ENCODE results near the gene SBF2.

SBF2 gene

GRCh38 chr11:9771071-9771511, 522.9 kb downstream of the SBF2 start:
- no peak for TF ChIP-seq CTCF (IDR thresholded peaks at IDR 0.05; ENCODE audit: low read depth, low read length)
- H3K4me3 ChIP-seq (ENCODE audit: low read depth, low read length) = no peak overlapping the region

GRCh38 chr11:9769621-9770020, 524.4 kb downstream of the SBF2 start:
- TF ChIP-seq CTCF (IDR thresholded peaks at IDR 0.05; ENCODE audit: low read depth, low read length) = no peak
- H3K4me3 ChIP-seq (ENCODE audit: low read depth, low read length) = no peak overlapping the region

- no peak for TF ChIP-seq CTCF (IDR thresholded peaks at IDR 0.05; ENCODE audit: low read depth, low read length)
- H3K4me3 ChIP-seq (ENCODE audit: low read depth, low read length) = no peak overlapping the region
Observed at GRCh38 chr11:9765320-9766101, 528.5 kb downstream of the SBF2 start.

DNA sequence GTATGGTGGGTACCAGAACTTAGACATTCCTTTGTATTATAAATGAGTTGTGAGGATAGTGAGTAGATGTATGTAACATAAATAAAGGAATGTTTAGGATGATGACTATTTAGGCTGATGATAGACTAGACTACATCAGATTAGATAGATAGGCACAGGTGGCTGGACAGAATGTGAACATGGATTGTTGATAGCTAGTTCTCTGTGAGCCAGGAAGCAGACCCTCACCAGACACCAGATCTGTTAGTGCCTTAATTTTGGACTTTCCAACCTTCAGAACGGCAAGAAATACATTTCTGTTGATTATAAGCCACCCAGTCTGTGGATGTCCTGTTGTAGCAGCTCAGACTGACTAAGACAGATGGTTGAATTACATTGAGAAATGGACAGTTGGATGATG, 530.7 kb downstream of the SBF2 start:
- TF ChIP-seq CTCF (IDR thresholded peaks at IDR 0.05; ENCODE audit: low read depth, low read length) = no peak
- H3K4me3 ChIP-seq (ENCODE audit: low read depth, low read length) = no peak overlapping the region

DNA sequence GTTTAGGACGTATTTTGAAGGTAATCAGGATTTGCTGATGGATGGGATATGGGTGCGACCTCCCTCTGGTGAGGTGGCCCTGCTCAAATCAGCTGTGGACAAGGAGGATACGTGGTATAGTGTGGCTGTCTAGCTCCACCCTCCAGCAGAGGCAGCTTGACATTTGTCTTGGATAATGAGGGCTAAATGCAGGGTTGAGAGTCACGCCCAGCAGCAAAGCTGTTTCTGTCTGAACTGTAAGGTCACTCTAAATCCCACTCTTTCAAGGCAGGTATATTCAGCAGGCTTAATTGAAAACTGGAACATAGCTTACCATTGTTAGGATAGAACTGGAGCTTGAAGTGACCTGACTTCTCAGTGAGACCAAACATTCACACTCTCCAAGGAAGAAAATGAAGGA, 531.5 kb downstream of the SBF2 start:
- H3K4me3 ChIP-seq (ENCODE audit: low read depth, low read length) = no peak overlapping the region
- no peak for TF ChIP-seq CTCF (IDR thresholded peaks at IDR 0.05; ENCODE audit: low read depth, low read length)

DNA sequence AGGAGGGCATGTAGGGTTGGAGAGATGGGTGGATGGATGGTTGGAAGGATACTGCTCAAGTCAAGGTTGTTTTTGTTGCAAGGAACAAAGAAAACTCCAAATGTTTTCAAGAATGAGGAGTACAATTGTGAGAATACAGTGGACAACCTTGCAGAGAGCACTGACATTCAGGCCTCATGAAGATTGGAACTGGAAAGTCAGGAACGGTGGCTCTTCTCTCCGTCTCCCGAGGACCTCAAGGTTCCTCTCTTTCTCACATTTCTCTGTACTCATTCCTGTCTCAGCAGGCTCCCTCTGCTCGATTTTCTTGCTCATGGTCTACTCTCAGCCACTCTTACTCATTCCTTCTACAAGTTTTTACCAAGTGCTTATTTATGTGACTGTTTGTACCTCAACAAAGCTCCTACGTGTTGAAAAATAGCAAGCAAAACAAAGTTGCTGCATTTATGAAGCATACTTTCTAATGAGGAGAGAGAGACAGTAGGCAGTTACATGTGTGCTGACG, 532.5 kb downstream of the SBF2 start:
- H3K4me3 ChIP-seq (ENCODE audit: low read depth, low read length) = no peak overlapping the region
- no peak for TF ChIP-seq CTCF (IDR thresholded peaks at IDR 0.05; ENCODE audit: low read depth, low read length)

GRCh38 chr11:9760193-9760575, 533.8 kb downstream of the SBF2 start:
- H3K4me3 ChIP-seq (ENCODE audit: low read depth, low read length) = no peak overlapping the region
- no peak for TF ChIP-seq CTCF (IDR thresholded peaks at IDR 0.05; ENCODE audit: low read depth, low read length)

Measured in WI38 (cell line).